ENCODE data around the gene GATAD2A. TPM values are rescaled to one million over a fixed set of nuclear protein-coding genes. Genes with fewer than 3 reads are reported as not detected.
"Not testable (repeated sequence)": the region's sequence is repeated elsewhere in the genome, so short reads cannot be mapped to it uniquely, and the experiment has no call there.

Gene GATAD2A
- total RNA-seq, 2 donors from 2014 or later, result 27.7 to 32.9 TPM

DNA sequence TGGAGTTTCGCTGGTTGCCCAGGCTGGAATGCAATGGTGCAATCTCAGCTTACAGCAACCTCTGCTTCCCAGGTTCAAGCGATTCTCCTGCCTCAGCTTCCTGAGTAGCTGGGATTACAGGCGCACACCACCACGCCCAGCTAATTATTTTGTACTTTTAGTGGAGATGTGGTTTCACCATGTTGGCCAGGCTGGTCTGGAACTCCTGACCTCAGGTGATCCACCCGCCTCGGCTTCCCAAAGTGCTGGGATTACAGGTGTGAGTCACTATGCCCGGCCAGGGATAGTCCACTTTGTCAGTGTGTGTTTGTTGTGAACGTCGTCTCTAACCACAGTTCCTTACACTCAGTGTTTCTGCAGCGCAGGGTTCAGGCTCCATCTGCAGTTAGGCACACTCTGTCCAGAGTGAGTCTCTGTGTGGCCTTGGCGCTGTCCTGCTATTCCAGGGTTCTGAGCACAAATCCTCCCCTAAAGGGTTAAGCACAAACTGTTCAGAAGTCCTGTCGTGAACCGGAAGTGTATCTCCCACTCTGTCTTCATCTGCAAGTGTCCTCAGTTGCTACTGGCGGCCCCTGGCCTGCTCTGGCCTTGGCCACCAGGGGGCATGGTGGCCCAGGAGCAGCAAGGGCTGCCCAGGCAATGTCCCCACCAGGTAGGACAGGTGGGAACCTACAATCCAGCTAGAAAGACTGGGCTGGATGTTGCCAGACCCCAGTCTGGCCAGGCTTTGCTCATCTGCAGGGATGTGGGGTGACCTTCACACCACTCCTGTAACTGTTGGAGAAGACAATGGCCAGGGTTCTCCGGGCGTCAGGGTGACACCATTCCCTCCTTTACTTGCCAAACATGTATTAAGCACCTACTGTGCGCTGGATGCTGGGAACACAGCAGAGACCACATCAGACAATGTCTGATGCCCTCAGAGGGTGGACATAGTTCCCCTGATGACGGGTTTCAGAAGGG, 38.8 kb upstream of the GATAD2A start:
- H3K9me3 ChIP-seq, result no peaks in the 10 kb centered on the region
- no peak overlapping the region for H3K27ac ChIP-seq
- H3K4me1 ChIP-seq, result peaks cover 0 to 12% of the 10 kb centered on the region in 2 donors
- no peak overlapping the region for H3K4me3 ChIP-seq
- TF ChIP-seq, protein P1, sequence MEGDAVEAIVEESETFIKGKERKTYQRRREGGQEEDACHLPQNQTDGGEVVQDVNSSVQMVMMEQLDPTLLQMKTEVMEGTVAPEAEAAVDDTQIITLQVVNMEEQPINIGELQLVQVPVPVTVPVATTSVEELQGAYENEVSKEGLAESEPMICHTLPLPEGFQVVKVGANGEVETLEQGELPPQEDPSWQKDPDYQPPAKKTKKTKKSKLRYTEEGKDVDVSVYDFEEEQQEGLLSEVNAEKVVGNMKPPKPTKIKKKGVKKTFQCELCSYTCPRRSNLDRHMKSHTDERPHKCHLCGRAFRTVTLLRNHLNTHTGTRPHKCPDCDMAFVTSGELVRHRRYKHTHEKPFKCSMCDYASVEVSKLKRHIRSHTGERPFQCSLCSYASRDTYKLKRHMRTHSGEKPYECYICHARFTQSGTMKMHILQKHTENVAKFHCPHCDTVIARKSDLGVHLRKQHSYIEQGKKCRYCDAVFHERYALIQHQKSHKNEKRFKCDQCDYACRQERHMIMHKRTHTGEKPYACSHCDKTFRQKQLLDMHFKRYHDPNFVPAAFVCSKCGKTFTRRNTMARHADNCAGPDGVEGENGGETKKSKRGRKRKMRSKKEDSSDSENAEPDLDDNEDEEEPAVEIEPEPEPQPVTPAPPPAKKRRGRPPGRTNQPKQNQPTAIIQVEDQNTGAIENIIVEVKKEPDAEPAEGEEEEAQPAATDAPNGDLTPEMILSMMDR (IDR thresholded peaks at IDR 0.05), result peak; percentile 91 to 96
- no peak for DNase-seq (ENCODE audit: low spot score)
- no peaks in the 10 kb centered on the region for H3K36me3 ChIP-seq
- no peaks in the 10 kb centered on the region for H3K27me3 ChIP-seq

GRCh38 chr19:19368087-19368486, 37.4 kb upstream of the GATAD2A start:
- Histone ChIP-seq H3K4me3 (no peak overlapping the region), H3K9me3 (no peaks in the 10 kb centered on the region), H3K36me3 (no peaks in the 10 kb centered on the region), H3K4me1 (peaks cover 0 to 19% of the 10 kb centered on the region in 2 donors), H3K27me3 (no peaks in the 10 kb centered on the region), H3K27ac (no peak overlapping the region)
- TF ChIP-seq, protein P1 (IDR thresholded peaks at IDR 0.05), result no peak
- no peak for DNase-seq (ENCODE audit: low spot score)

GRCh38 chr19:19371059-19371458, 34.4 kb upstream of the GATAD2A start:
- Histone ChIP-seq H3K27me3 (no peaks in the 10 kb centered on the region), H3K9me3 (no peaks in the 10 kb centered on the region), H3K36me3 (no peaks in the 10 kb centered on the region), H3K27ac (no peak overlapping the region), H3K4me1 (peaks cover 0 to 11% of the 10 kb centered on the region in 2 donors), H3K4me3 (no peak overlapping the region)
- no peak for DNase-seq (ENCODE audit: low spot score)
- TF ChIP-seq, protein P1 (IDR thresholded peaks at IDR 0.05), result no peak

DNA sequence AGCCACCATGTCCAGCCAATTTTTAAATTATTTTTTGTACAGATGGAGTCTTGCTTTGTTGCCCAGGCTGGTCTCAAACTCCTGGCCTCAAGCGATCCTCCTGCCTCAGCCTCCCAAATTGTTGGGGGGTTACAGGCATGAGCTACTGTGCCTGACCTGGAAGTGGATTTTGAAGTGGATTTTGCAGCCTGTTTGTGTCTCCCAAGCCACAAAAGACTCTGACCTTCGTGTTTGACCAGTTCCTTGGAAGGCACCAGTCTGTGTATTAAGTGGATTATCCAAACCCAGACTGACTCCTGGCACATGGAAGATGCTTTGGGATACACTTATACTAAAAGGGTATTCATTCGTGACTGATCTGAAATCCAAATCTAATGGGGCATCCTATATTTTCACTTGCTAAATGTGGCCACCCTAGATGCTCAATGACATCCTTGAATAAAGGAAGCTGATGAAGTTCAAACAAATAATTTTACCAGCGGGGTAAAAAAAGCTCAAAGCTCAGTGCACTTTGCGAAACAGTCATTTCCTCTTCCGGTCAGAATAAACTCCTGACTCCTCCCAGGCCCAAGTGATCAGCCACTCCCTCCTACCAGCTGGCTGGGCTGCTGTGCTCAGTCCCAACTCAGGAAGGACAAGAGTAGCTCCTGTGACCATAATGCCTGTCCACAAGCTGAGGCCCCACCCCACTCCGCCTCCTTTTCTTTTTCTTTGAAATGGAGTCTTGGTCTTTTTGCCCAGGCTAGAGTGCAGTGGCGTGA, 32.6 kb upstream of the GATAD2A start:
- peak; percentile 73 for DNase-seq (ENCODE audit: low spot score)
- Histone ChIP-seq H3K4me3 (no peak overlapping the region), H3K27me3 (no peaks in the 10 kb centered on the region), H3K36me3 (no peaks in the 10 kb centered on the region), H3K9me3 (no peaks in the 10 kb centered on the region), H3K27ac (peak overlapping the region; percentile 48 to 82), H3K4me1 (peaks cover 0 to 15% of the 10 kb centered on the region in 2 donors)
- TF ChIP-seq, protein P1 (IDR thresholded peaks at IDR 0.05), result no peak

DNA sequence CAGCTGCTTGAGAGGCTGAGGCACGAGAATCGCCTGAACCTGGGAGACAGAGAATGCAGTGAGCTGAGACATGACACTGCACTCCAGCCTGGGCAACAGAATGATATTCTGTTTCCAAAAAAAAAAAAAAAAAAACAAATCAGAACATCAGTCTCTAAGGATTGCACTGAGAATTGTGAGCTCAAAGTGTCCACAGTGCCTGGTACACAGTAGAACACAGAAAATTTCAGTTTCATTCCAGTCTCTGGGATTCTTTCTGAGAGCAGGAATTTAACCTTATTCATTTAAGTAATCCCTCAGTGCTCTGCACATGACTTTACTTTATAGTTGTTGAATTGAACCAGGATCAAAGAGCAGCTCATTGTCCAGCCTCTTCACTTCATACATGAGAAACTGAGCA, 25.9 kb upstream of the GATAD2A start:
- TF ChIP-seq, protein P1 (IDR thresholded peaks at IDR 0.05), result no peak
- Histone ChIP-seq H3K4me1 (peaks cover 0 to 19% of the 10 kb centered on the region in 2 donors), H3K9me3 (no peaks in the 10 kb centered on the region), H3K4me3 (no peak overlapping the region), H3K27me3 (no peaks in the 10 kb centered on the region), H3K36me3 (no peaks in the 10 kb centered on the region), H3K27ac (no peak overlapping the region)
- no peak for DNase-seq (ENCODE audit: low spot score)

DNA sequence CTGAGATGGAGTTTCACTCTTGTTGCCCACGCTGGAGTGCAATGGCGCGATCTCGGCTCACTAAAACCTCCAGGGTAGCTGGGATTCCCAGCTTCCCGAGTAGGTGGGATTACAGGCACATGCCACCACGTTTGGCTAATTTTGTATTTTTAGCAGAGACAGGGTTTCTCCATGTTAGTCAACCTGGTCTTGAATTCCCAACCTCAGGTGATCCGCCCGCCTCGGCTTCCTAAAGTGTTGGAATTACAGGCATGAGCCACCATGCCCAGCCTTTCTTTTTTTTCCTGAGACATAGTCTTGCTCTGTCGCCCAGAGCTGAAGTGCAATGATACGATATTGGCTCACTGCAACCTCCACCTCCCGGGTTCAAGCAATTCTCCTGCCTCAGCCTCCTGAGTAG, 25.2 kb upstream of the GATAD2A start:
- not testable (repeated sequence) for H3K27me3 ChIP-seq; H3K4me3 ChIP-seq; H3K36me3 ChIP-seq; DNase-seq (ENCODE audit: low spot score); H3K27ac ChIP-seq; H3K9me3 ChIP-seq
- peaks cover 0 to 25% of the 10 kb centered on the region in 2 donors for H3K4me1 ChIP-seq
